Activated CD4-positive, alpha-beta memory T cell treated with anti-CD3 and anti-CD28 coated beads for 36 hours (primary cell): ENCODE results near the gene HSF2BP. TPM values are rescaled to one million over a fixed set of nuclear protein-coding genes. Genes with fewer than 3 reads are reported as not detected.
"Not testable (repeated sequence)": the region's sequence is repeated elsewhere in the genome, so short reads cannot be mapped to it uniquely, and the experiment has no call there.

ENCODE experiments used
- CTCF ChIA-PET: fragments of 350-600 bp; sonication (Branson Sonifier 250); formaldehyde crosslinking; loops from one replicate; lab custom pipeline; 2021; ENCODE audit warnings: antibody characterized with exemption, inconsistent platforms; lab: Charles Lee
- POLR2A ChIA-PET: fragments of 350-600 bp; sonication (Branson Sonifier 250); formaldehyde crosslinking; loops from one replicate; lab custom pipeline; 2021; ENCODE audit warnings: antibody characterized with exemption; lab: Charles Lee
- DNase-seq: peaks from one replicate; pipeline ENCODE4 v3.0.0-alpha.2; 2020
- H3K27ac Mint-ChIP-seq: one replicate; pipeline ENCODE4 v1.8.0; 2021; ENCODE audit warnings: mixed read lengths
- H3K27me3 Mint-ChIP-seq: one replicate; pipeline ENCODE4 v1.8.0; 2021; ENCODE audit warnings: mixed read lengths
- H3K36me3 Mint-ChIP-seq: one replicate; pipeline ENCODE4 v1.8.0; 2021; ENCODE audit warnings: mixed read lengths
- H3K4me1 Mint-ChIP-seq: one replicate; pipeline ENCODE4 v1.8.0; 2021; ENCODE audit warnings: low read depth, mixed read lengths
- H3K4me3 Mint-ChIP-seq: one replicate; pipeline ENCODE4 v1.8.0; 2021; ENCODE audit warnings: mild to moderate bottlenecking, mixed read lengths
- H3K9me3 Mint-ChIP-seq: one replicate; pipeline ENCODE4 v1.8.0; 2021; ENCODE audit warnings: mixed read lengths
- intact Hi-C: fragments of 100-400 bp; cut with micrococcal nuclease; formaldehyde crosslinking; loops from one replicate; pipeline ENCODE4 v1.15.1; 2023
- total RNA-seq, 2 experiments: library from RNA; stranded (reverse); gene quantifications; one replicate each; pipeline ENCODE4 v1.2.3, GENCODE V29; 2021

Gene HSF2BP
- total RNA-seq, 2 experiments from 2014 or later = 0.50 to 0.73 TPM

DNA sequence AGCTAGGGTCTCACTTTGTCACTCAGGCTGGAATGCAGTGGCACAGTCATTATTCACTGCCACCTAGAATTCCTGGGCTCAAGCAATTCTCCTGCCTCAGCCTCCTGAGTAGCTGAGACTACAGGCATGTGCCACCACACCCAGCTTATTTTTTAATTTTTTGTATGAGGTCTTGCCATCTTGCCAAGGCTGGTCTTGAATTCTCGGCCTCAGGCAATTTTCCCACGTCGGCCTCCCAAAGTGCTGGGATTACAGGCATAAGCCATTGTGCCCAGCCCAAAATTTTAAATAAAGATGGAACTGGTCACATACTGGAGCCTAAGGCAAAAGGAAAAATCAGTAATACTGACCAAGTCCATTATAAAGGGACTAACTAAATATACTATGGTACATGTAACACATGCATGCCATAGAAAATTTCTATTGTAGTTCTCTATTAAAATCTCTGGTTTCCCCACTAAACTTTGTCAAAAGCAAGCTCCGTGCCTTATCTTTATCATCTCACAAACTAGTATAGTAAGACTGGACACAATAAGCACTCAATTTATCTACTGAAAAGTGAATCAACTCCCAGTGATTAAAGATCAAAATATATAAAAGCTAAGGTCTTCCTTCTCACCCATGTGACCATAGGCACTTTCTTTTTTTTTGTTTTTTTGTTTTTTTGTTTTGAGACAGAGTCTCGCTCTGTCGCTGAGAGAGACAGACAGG is 61.6 kb downstream of the HSF2BP start:
- Mint-ChIP-seq H3K27ac (no peak overlapping the region), H3K9me3 (no peaks in the 10 kb centered on the region), H3K27me3 (no peaks in the 10 kb centered on the region), H3K4me1 (peaks cover 3% of the 10 kb centered on the region), H3K4me3 (no peak overlapping the region), H3K36me3 (no peaks in the 10 kb centered on the region)
- ChIA-PET CTCF (interaction anchor here (0.5 kb wide), 1 partner anchor 29 kb away, joined by 3 read pairs; no protein-coding TSS in a partner anchor), POLR2A (no interaction called here)
- intact Hi-C loops = no loop called here
- no peak for DNase-seq

DNA sequence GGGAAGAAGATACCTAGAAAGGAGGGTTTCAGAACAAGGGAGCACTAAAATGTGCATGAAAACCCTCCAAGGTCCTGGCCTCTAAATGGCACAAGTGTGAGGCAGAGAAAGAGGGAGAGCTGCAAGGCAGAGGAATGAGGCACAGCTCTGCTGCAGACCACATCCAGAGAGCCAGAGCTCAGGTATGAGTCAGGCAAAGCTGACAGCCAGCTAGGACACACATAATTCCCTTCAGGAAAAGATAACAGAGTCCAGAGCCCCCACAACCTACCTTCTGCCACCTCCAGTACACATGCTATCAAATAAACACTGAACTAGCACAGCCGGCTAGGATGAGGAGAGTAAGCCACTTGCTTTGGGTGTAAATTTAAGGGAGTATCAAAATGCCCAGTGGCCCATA is 62.2 kb downstream of the HSF2BP start:
- H3K9me3 Mint-ChIP-seq = no peaks in the 10 kb centered on the region
- DNase-seq = no peak
- CTCF ChIA-PET = no interaction called here
- intact Hi-C loops = no loop called here
- no peak overlapping the region for H3K4me3 Mint-ChIP-seq
- no peaks in the 10 kb centered on the region for H3K27me3 Mint-ChIP-seq
- H3K36me3 Mint-ChIP-seq = no peaks in the 10 kb centered on the region
- H3K27ac Mint-ChIP-seq = no peak overlapping the region
- H3K4me1 Mint-ChIP-seq = peaks cover 3% of the 10 kb centered on the region
- POLR2A ChIA-PET = no interaction called here

DNA sequence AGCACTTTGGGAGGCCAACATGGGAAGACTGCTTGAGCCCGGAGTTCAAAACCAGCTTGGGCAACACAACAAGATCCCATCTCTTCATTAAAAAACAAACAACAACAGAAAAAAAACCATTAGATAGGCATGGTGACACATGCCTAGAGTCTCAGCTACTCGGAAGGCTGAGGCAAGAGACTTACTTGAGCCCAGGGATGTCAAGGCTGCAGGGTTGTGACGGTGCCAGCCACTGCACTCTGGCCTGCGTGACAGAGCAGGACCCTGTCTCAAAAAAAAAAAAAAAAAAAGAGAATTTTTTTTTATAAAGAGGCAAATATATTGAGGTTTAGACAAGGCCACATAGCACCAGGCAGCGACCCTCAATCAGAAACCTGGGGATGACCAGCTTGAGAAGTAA is 62.7 kb downstream of the HSF2BP start:
- no peaks in the 10 kb centered on the region for H3K27me3 Mint-ChIP-seq
- no peak overlapping the region for H3K4me3 Mint-ChIP-seq
- ChIA-PET POLR2A (interaction anchor here (1.0 kb wide), 1 partner anchor 13 kb away, joined by 3 read pairs; no protein-coding TSS in a partner anchor), CTCF (interaction anchor here (1.3 kb wide), 1 partner anchor 48 kb away, joined by 3 read pairs; no protein-coding TSS in a partner anchor)
- intact Hi-C loops = no loop called here
- no peak overlapping the region for H3K27ac Mint-ChIP-seq
- no peaks in the 10 kb centered on the region for H3K4me1 Mint-ChIP-seq
- DNase-seq = no peak
- H3K36me3 Mint-ChIP-seq = no peaks in the 10 kb centered on the region
- H3K9me3 Mint-ChIP-seq = no peaks in the 10 kb centered on the region

DNA sequence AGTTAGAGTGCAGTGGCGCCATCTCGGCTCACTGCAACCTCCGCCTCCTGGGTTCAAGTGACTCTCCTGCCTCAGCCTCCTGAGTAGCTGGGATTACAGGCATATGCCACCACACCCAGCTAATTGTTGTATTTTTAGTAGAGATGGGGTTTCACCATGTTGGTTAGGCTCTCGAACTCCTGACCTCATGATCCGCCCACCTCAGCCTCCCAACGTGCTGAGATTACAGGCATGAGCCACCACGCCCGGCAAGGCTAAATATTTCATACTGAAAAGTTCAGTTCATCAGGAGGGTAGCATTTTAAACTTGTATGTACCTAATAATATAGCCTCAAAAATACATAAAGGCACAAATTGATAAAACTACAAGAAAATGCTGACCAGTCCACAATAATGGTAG is 63.5 kb downstream of the HSF2BP start:
- POLR2A ChIA-PET = interaction anchor here (1.0 kb wide), 1 partner anchor 14 kb away, joined by 3 read pairs; no protein-coding TSS in a partner anchor
- H3K9me3 Mint-ChIP-seq, H3K36me3 Mint-ChIP-seq, H3K4me3 Mint-ChIP-seq, H3K27ac Mint-ChIP-seq, H3K27me3 Mint-ChIP-seq, intact Hi-C loops, DNase-seq, H3K4me1 Mint-ChIP-seq: not testable (repeated sequence)
- CTCF ChIA-PET = interaction anchor here (1.3 kb wide), 1 partner anchor 49 kb away, joined by 3 read pairs; no protein-coding TSS in a partner anchor

DNA sequence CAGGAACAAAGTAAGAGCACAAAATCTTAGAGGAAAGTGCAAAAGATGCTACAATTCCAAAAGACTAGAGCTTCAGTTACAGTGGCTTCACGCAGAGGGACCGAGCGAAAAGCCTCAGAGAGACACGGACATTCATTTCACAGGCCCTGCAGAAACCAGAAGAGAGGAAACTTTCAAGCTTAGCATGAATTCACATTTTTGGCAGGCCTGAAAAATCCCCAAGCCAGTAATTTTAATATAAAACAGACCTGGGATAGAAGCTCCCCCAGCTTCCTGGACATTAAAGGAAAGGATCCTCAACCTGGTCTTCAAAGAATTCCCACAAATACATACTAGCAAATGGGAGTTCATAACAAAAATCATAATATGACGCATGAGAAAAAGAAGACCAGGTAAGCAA is 66.2 kb downstream of the HSF2BP start:
- H3K27ac Mint-ChIP-seq = no peak overlapping the region
- CTCF ChIA-PET = no interaction called here
- H3K36me3 Mint-ChIP-seq = no peaks in the 10 kb centered on the region
- intact Hi-C loops = no loop called here
- no peaks in the 10 kb centered on the region for H3K4me1 Mint-ChIP-seq
- no peak overlapping the region for H3K4me3 Mint-ChIP-seq
- H3K9me3 Mint-ChIP-seq = no peaks in the 10 kb centered on the region
- H3K27me3 Mint-ChIP-seq = no peaks in the 10 kb centered on the region
- no peak for DNase-seq
- POLR2A ChIA-PET = no interaction called here

DNA sequence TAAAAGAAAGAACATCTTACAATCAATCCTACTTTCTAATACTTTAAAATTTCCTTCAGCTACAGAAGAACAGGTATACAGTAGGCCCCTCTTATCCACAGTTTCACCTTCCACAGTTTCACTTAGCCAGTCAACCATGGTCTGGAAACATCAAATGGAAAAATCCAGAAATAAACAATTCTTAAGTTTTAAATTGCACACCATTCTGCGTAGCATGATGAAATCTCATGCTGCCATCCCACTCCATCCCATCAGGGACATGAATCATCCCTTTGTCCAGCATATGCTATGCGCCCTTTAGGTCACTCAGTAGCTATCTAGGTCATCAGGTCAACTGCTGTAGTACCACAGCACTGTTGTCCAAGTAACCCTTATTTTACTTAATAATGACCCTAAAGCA is 67.7 kb downstream of the HSF2BP start:
- ChIA-PET POLR2A (no interaction called here), CTCF (no interaction called here)
- Mint-ChIP-seq H3K36me3 (no peaks in the 10 kb centered on the region), H3K4me1 (no peaks in the 10 kb centered on the region), H3K27ac (no peak overlapping the region), H3K27me3 (no peaks in the 10 kb centered on the region), H3K4me3 (no peak overlapping the region), H3K9me3 (no peaks in the 10 kb centered on the region)
- DNase-seq = no peak
- intact Hi-C loops = no loop called here

DNA sequence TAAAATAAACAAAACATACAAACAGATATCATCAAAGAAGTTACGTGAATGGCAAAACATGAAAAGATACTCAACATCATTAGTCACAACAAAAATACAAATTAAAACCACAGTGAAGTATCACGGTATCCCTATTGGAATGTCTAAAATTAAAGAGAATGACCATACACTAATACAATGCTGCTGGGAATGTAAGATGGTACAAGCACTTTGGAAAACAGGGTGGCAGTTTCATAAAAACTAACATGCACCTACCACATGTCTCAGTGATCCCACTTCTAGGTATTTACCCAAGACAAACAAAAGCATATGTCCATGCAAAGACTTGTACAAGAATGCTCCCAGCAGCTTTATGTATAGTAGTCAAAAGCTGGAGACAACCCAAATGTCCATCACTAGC is 69.1 kb downstream of the HSF2BP start:
- Mint-ChIP-seq H3K4me1 (no peaks in the 10 kb centered on the region), H3K4me3 (no peak overlapping the region), H3K9me3 (no peaks in the 10 kb centered on the region), H3K27me3 (no peaks in the 10 kb centered on the region), H3K36me3 (no peaks in the 10 kb centered on the region), H3K27ac (no peak overlapping the region)
- intact Hi-C loops = no loop called here
- POLR2A ChIA-PET = no interaction called here
- CTCF ChIA-PET = no interaction called here
- DNase-seq = no peak

DNA sequence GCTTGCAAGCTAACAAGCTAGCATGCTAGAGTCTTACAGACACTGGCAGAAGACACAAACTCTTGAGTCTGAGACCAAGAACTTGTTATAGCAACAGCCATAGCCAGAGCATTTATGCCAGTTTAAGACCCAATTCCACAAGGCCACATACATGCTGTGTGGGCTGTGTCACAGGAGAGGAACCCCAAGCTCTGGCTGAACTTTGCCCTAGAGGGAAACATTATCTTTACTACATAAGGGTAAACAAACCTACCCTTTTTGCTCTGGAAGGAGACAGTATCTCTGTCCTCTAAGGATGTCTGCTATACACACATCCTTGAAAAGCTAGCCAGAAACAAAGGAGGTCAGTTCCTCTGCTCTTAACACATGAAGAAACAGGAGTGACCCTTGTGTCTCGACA is 70.3 kb downstream of the HSF2BP start:
- POLR2A ChIA-PET = no interaction called here

DNA sequence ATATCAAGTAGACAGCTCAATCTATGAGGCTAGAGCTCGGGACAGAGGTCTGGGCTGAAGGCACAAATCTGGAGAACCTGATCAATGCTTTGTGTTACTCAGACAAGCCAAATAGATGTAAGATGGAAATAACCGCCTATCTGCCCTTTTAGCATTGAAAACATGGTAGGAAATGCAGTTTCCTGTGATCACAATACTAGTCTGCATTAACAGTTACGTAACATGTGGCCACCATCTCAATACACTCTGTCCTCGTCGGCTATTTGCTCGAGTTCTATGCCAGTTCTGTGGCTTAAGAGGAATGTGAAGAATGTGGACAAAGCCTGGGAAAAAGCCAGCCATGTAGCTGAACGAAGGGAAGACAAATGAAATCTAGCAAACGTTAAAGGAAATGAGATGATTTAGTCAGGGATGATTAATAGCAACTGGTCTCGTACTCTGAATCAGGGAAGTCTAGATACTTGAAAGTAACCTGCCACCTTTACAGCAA is 73.3 kb downstream of the HSF2BP start:
- H3K36me3 Mint-ChIP-seq = no peaks in the 10 kb centered on the region
- H3K27ac Mint-ChIP-seq = no peak overlapping the region
- DNase-seq = no peak
- H3K4me3 Mint-ChIP-seq = no peak overlapping the region
- H3K27me3 Mint-ChIP-seq = no peaks in the 10 kb centered on the region
- POLR2A ChIA-PET = no interaction called here
- H3K4me1 Mint-ChIP-seq = no peaks in the 10 kb centered on the region
- intact Hi-C loops = no loop called here
- CTCF ChIA-PET = no interaction called here
- no peaks in the 10 kb centered on the region for H3K9me3 Mint-ChIP-seq

More for the DNA sequence above, 70.3 kb downstream of the HSF2BP start:
- intact Hi-C loops = no loop called here
- H3K27me3 Mint-ChIP-seq = no peaks in the 10 kb centered on the region
- CTCF ChIA-PET = no interaction called here
- no peaks in the 10 kb centered on the region for H3K4me1 Mint-ChIP-seq
- no peaks in the 10 kb centered on the region for H3K9me3 Mint-ChIP-seq
- H3K36me3 Mint-ChIP-seq = no peaks in the 10 kb centered on the region
- no peak overlapping the region for H3K4me3 Mint-ChIP-seq
- H3K27ac Mint-ChIP-seq = no peak overlapping the region
- no peak for DNase-seq

DNA sequence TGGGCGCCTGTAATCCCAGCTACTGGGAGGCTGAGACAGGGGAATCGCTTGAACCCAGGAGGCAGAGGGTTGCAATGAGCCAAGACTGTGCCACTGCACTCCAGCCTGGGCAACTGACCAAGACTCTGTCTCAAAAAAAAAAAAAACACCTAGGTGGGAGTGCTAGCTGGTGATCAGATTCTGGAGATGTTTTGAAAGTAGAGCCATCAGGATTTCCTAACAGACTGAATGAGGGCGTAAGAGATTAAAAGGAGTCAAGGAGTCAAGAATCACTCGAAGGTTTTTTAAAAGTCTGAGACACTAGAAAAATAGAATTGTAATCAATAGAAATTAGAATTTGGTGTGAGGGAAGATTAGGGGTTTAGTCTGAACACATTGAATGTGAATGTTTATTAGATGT is 73.8 kb downstream of the HSF2BP start:
- no peaks in the 10 kb centered on the region for H3K4me1 Mint-ChIP-seq
- H3K9me3 Mint-ChIP-seq = no peaks in the 10 kb centered on the region
- no peak for DNase-seq
- no peak overlapping the region for H3K4me3 Mint-ChIP-seq
- CTCF ChIA-PET = no interaction called here
- no peak overlapping the region for H3K27ac Mint-ChIP-seq
- no peaks in the 10 kb centered on the region for H3K36me3 Mint-ChIP-seq
- intact Hi-C loops = no loop called here
- no peaks in the 10 kb centered on the region for H3K27me3 Mint-ChIP-seq
- POLR2A ChIA-PET = no interaction called here

DNA sequence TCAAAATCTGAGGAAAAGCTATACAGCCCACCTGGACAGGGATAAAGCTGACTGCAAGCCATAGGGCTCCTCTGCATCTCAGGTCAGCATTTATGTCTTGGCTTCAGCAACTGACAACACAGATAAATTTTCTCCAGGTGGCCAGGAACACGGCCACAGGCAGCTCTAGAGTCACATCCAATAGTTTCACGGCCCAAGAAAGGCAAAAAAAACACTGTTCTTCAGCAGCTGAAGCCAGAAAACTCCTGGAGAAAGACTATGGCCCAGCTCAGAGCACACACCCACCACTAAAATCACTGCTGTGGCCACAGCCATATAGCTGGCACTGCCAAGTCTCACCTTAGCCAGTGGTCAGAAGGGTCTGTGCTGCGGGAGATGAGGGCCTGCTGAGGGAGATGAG is 77.8 kb downstream of the HSF2BP start:
- CTCF ChIA-PET = no interaction called here
- no peak for DNase-seq
- intact Hi-C loops = no loop called here
- no peaks in the 10 kb centered on the region for H3K4me1 Mint-ChIP-seq
- no peaks in the 10 kb centered on the region for H3K9me3 Mint-ChIP-seq
- H3K36me3 Mint-ChIP-seq = no peaks in the 10 kb centered on the region
- H3K27me3 Mint-ChIP-seq = no peaks in the 10 kb centered on the region
- H3K27ac Mint-ChIP-seq = no peak overlapping the region
- no peak overlapping the region for H3K4me3 Mint-ChIP-seq
- POLR2A ChIA-PET = no interaction called here

DNA sequence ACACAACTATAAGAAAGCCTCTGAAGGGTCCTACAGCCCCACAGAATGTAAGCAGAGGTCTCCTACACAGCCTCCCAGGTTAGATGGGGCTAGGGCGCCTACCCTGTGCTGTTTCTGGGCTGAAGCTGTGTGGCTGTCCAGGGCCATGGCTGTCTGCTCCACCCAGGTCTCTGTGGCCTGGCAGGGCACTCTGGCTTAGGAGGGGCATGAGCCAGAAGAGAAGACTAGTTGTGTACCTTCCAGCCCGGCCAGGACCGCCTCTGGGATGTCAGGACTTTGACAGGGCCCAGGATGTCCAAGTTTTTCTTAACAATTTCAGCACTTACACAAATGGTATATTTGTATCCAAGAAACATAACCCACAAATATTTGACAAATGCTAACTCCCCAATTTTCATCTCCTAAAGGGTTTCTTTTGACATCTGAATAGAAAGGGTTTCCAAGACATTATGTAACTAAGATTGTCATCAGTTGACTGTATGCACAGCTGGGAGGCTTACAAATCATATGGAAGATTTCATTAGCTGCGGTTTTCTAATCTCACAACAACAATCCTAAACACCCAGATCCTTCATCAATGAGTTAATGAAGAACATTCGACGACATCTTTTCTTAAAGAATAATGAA is 80.5 kb downstream of the HSF2BP start:
- no peak for DNase-seq
- CTCF ChIA-PET = no interaction called here
- Mint-ChIP-seq H3K4me3 (no peak overlapping the region), H3K36me3 (no peaks in the 10 kb centered on the region), H3K27me3 (peaks cover 10% of the 10 kb centered on the region), H3K27ac (no peak overlapping the region), H3K4me1 (no peaks in the 10 kb centered on the region), H3K9me3 (no peaks in the 10 kb centered on the region)
- intact Hi-C loops = no loop called here
- POLR2A ChIA-PET = no interaction called here

DNA sequence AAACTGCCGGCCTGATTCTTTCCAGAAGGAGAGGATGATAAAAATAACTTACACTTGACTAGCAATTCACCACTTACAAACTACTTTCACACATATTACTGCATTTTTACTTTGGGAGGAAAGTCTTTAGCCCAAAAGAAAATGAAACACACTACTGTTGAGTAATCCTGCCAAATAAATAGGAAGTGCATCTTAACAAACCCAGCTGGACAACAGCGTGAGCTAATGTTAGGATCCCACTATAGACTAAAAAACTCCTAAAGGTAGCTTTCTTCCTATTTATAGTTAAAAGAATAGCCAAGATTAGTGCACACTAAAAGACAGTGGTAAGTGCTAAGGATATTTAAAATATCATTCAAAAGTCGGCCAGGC is 83.8 kb downstream of the HSF2BP start:
- Mint-ChIP-seq H3K36me3 (no peaks in the 10 kb centered on the region), H3K4me1 (no peaks in the 10 kb centered on the region), H3K27me3 (peaks cover 10% of the 10 kb centered on the region), H3K4me3 (no peak overlapping the region), H3K9me3 (no peaks in the 10 kb centered on the region), H3K27ac (no peak overlapping the region)
- ChIA-PET POLR2A (no interaction called here), CTCF (no interaction called here)
- DNase-seq = no peak
- intact Hi-C loops = no loop called here
